ENCODE measurements around the gene SRSF2. TPM values are rescaled to one million over a fixed set of nuclear protein-coding genes. Genes with fewer than 3 reads are reported as not detected.

The SRSF2 gene
- total RNA-seq, 2 donors from 2014 or later = 217 to 316 TPM

- Histone ChIP-seq H3K36me3 (no peaks in the 10 kb centered on the region), H3K4me3 (peak overlapping the region; percentile 94 to 98), H3K4me1 (replicated peaks) (peaks cover 21% of the 10 kb centered on the region), H3K27ac (peak overlapping the region; percentile 99 to 100), H3K9me3 (no peaks in the 10 kb centered on the region), H3K27me3 (replicated peaks; ENCODE audit: insufficient read depth) (no peaks in the 10 kb centered on the region)
- 59% methylated on average over 18 of the region's 18 CpGs for WGBS
- intact Hi-C loops (cut with DNase I) = loop anchor here (5.0 kb wide), 1 partner anchor 41 kb away; no protein-coding TSS in a partner anchor
- DNase-seq (ENCODE audit: low spot score) = no peak
- TF ChIP-seq POLR2AphosphoS5 (IDR thresholded peaks at IDR 0.05) = no peak
- no peak for TF ChIP-seq CTCF (IDR thresholded peaks at IDR 0.05)
- no peak for TF ChIP-seq POLR2A (IDR thresholded peaks at IDR 0.05)
Measured at GRCh38 chr17:76727745-76728456, 9.2 kb downstream of the SRSF2 start.

GRCh38 chr17:76726776-76727718 is 10.1 kb downstream of the SRSF2 start, which contains the start of gene METTL23:
Gene METTL23 (plus strand): TSS chr17:76726839. CDS start chr17:76729711, 2,872 bp downstream.
- DNase-seq (ENCODE audit: low spot score) = peak; percentile 79
- TF ChIP-seq POLR2AphosphoS5 (IDR thresholded peaks at IDR 0.05) (peak; percentile 23), POLR2A (IDR thresholded peaks at IDR 0.05) (no peak), CTCF (IDR thresholded peaks at IDR 0.05) (peak; percentile 66 to 94 (median 82))
- Histone ChIP-seq H3K27ac (peak within 1 kb of the TSS; percentile 99 to 100), H3K4me1 (replicated peaks) (peaks cover 21% of the 10 kb centered on the region), H3K36me3 (peaks cover under 1 to 3% of the 10 kb centered on the region in 2 donors), H3K27me3 (replicated peaks; ENCODE audit: insufficient read depth) (no peaks in the 10 kb centered on the region), H3K4me3 (peak within 1 kb of the TSS; percentile 94 to 98), H3K9me3 (no peaks in the 10 kb centered on the region)
- intact Hi-C loops (cut with DNase I) = loop anchor here (1.0 to 5.0 kb wide), 2 partner anchors 18 to 40 kb away; no protein-coding TSS in a partner anchor
- 2% methylated on average over 57 of the region's 71 CpGs for WGBS

- Histone ChIP-seq H3K36me3 (peaks cover 6 to 8% of the 10 kb centered on the region in 2 donors), H3K4me3 (peak within 1 kb of the TSS; percentile 94 to 98), H3K4me1 (replicated peaks) (peaks cover 21% of the 10 kb centered on the region), H3K27me3 (replicated peaks; ENCODE audit: insufficient read depth) (no peaks in the 10 kb centered on the region), H3K9me3 (no peaks in the 10 kb centered on the region), H3K27ac (peak within 1 kb of the TSS; percentile 99 to 100)
- intact Hi-C loops (cut with DNase I) = loop anchor here (1.0 to 5.0 kb wide), 2 partner anchors 17 to 39 kb away; no protein-coding TSS in a partner anchor
- peak; percentile 97 for DNase-seq (ENCODE audit: low spot score)
- WGBS = under 1% methylated on average over 34 of the region's 60 CpGs
- TF ChIP-seq CTCF (IDR thresholded peaks at IDR 0.05) (no peak), POLR2AphosphoS5 (IDR thresholded peaks at IDR 0.05) (peak; percentile 97), POLR2A (IDR thresholded peaks at IDR 0.05) (peak; percentile 96)
Measured at GRCh38 chr17:76726231-76726775, 10.8 kb downstream of the SRSF2 start, which contains the start of gene JMJD6. Gene JMJD6 (minus strand): TSS chr17:76726606. CDS start chr17:76726475, 131 bp downstream.

- DNase-seq (ENCODE audit: low spot score) = peak; percentile 74
- peaks cover 8 to 13% of the 10 kb centered on the region in 2 donors for H3K36me3 ChIP-seq
- H3K4me3 ChIP-seq = peak overlapping the region; percentile 94 to 98
- peak overlapping the region; percentile 99 to 100 for H3K27ac ChIP-seq
- TF ChIP-seq POLR2A (IDR thresholded peaks at IDR 0.05) (peak; percentile 43), POLR2AphosphoS5 (IDR thresholded peaks at IDR 0.05) (peak; percentile 62), CTCF (IDR thresholded peaks at IDR 0.05) (no peak)
- H3K9me3 ChIP-seq = no peaks in the 10 kb centered on the region
- intact Hi-C loops (cut with DNase I) = loop anchor here (1.0 to 5.0 kb wide), 2 partner anchors 16 to 38 kb away; no protein-coding TSS in a partner anchor
- WGBS = 3% methylated on average over 23 of the region's 38 CpGs
- H3K27me3 ChIP-seq (replicated peaks; ENCODE audit: insufficient read depth) = no peaks in the 10 kb centered on the region
- H3K4me1 ChIP-seq (replicated peaks) = peaks cover 21% of the 10 kb centered on the region
Measured at GRCh38 chr17:76725580-76726230, 11.4 kb downstream of the SRSF2 start.
